COLO668 (cell line): ENCODE measurements around the gene PARVB.

ENCODE experiments used
- DNase-seq: peaks from one replicate; lab custom pipeline; 2025; ENCODE audit not compliant: unreplicated experiment; lab: John Stamatoyannopoulos, UW

PARVB gene

GRCh38 chr22:44026630-44027511 lies 2.8 kb downstream of the PARVB start:
- no peak for DNase-seq

GRCh38 chr22:44028091-44028490 lies 4.0 kb downstream of the PARVB start:
- no peak for DNase-seq

GRCh38 chr22:44029069-44029468 lies 5.0 kb downstream of the PARVB start:
- no peak for DNase-seq

DNA sequence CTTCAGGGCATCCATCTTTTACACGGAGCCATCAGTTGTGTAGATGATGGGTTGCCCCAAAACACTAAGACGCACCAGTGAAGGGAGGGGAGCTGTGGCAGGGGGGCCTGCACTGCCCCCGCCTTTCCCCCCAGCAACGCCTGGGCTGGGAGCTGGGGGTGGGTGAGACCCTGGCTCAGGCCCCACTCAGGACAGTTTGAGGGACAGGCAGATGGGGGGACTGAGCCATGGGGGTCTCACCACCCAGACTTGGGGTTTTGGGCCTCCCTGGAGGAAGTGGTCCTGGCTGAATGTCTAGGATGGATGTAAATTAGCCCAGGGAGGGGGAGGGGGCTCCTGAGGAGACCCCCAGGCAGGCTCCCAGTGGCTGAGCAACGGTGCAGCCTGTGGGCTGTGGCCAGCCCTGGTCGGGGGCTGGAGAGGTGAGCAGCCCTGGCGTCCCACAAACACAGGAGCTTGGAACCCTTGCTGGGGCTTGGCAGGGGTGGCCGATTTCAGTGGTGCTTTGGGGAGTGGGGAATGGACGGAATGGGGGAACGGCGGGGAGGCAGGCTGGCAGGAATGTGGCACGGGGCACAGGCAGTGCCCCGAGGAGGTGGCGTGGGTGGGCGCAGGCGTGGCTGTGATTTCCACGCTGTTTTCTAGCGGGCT lies 6.1 kb downstream of the PARVB start:
- no peak for DNase-seq

DNA sequence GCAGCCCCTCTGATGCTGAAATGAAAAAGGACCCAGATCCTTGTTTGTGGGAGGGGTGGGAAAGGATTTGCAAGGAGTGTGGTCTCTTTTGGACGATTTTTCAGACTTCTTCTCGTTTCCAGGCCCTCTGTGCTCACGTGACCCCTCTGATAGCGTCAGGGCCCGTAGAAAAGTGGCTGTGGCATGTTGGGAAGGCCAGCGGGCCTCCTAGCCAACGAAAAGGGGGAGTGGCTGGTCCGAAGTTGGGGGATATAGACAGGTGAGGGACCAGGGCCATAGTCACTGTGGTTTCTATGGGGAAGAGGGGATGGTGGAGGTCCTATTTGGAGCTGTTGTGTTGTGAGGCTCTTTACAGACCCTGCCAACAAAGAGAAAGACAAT lies 6.6 kb downstream of the PARVB start:
- no peak for DNase-seq

GRCh38 chr22:44031158-44031952 lies 7.3 kb downstream of the PARVB start:
- DNase-seq, result no peak

- DNase-seq, result no peak
Observed at GRCh38 chr22:44032126-44032730, 8.1 kb downstream of the PARVB start.

DNA sequence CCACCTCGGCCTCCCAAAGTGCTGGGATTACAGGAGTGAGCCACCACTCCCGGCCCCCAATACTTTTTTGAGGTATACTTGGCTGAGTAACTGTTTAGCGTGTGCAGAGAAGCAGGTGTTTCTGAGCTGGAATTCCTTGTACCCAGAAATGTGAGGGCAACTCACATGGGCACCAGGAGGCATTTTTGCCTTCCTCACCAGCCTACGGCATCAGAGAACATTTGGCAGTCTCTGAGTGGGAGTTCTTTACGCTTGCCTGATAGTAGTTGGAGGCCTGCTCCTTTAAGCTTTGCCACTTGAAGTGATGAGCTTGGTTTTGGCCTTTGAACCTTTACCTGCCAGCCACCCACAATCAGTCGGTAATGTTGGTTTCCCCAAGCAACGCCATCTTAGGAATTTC lies 9.2 kb downstream of the PARVB start:
- no peak for DNase-seq

DNA sequence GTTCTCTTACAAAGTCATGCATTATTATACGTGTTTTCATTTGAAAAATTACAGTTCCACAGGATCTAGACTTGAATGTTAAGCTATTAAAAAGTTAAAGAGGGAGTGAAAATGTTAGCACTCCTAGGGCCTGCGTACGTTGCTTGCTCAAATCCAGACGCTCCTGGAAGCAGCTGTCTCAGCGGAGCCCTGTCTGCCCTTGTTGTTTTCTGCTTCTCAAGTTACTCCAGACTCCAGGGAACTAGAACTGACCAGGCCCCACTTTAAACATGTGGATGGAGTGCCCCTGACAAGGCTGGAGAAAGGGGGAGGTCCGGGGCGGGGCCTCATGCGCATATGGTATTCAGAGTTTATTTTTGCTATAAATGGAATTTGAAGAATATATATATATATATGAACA lies 9.6 kb downstream of the PARVB start:
- no peak for DNase-seq

- DNase-seq, result peak; percentile 12
Observed at GRCh38 chr22:44037519-44038375, 13.6 kb downstream of the PARVB start.

DNA sequence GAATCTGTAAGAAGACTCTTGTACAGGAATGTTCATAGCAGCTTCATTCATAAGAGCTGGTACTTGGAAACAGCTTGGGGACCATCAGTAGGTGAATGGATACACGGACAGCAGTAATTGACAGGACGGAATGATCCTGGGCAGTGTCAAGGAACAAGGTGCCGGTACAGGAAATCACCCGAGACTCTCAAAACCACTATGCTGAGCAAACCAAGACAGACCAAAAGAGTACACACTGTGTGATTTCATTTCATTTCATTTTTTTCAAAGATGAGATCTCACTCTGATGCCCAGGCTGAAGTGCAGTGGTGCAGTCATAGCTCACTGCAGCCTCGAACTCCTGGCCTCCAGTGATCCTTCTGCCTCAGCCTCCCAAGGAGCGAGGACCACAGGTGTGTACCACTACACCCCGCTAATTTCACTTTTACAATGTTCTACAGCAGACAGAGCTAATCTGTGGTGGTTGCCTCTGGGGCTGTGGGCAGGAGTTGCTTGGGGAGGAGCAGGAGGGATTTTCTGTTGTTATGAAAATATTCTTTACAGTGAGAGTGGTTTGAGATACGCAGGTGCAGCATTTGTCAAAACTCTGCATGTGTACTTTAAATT lies 15.6 kb downstream of the PARVB start:
- no peak for DNase-seq

GRCh38 chr22:44042249-44043218 lies 18.4 kb downstream of the PARVB start:
- no peak for DNase-seq

DNA sequence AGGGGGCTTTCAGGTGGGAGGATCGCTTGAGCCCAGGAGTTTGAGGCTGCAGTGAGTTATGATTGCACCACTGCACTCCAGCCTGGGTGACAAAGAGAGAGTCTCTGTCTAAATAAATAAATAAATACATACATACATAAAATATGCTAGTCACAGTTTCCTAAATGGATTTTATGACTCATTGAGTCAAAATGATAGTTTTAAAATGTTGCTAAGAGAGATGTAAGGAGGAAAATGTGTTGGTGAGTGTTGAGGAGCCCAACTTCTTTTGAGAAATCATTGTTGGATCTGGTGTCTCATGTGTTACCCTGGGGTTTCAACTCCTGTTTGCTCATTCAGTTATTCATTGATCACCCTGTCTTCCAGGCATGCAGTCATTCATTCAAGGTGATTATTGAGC lies 21.0 kb downstream of the PARVB start:
- no peak for DNase-seq

DNA sequence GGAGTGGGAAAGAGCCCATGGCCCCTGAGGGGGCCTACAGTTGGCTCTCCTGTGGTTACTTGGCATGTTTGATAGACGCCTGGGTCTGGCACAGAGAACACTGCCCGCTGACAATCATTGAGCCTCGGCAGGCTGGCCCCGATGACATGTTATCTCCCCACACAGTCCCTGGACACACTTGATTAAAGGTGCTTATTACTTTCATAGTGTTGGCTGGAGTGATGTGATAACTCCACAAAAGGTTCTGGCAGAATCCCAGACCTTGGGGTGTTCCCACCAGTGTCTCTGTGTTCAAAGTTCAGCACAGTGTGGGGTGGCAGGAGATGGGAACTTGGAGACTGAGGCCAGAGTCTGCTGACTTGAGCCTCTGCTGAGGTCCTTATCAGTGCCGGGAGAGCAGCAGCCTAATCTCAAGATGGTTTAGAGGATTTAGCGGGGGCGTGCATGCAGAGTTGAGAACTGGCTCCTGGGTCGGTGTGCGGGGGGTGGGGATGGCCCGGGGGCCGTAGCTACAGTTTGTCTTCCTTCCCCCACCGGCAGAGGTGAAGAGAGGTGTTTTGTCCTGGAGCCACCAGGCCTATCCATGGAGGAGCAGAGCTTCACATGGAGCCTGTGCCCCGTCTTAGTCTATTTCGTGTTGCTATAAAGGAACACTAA lies 22.5 kb downstream of the PARVB start:
- DNase-seq, result no peak

DNA sequence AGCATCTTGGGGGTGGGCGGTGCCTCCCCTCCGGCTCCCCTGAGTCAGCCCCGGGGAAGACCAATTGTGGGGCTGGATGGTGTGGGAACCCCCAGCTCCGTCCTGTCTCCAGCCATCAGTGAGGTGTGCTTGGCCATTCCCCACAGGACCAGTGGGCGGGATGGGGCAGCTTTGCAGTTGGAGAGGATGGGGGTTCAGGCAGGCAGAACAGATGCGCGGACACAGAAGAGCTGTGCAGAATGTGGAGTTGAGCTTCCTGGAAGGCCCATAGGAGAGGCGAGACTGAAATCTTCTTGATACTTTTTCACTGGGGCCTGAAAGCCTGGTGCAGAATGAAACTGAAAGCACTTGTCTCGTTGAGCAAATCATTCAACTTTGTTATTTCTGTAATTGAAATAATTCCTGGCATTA lies 23.8 kb downstream of the PARVB start:
- DNase-seq, result no peak

DNA sequence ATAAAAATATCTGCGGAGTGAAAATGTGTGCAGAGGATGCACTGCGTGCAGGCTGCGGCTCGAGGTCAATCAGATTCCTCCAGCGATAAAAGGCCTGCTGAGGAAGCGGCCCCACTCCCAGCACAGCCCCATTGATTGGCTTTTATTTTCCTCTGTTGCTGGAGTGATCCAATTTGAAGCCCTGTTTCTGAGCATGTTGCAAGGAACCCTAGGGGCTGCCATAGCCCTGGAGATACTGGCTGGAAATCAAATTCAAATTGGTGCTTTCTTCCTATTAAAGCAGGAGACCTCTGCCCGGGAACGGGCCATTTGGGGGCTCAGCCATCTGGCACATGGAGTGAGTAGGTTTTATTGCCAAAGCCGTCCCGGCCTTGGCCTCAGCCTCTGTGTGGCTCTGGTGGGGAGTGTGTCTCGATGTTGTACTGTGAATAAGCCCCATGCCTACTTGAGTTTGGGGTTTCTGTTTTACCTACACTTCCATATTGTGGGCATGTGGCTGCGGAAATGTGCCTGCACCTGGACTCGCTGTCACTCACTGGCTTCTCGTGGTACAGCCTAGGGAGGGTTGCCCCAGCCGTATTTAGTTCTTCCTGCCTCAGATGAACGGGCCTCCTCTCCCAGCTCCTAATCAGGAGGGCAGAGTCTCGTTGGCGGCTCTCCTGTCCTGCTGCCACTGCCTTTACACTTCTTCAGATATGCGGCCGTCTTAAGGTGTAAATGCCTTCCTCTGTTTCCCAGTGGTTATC lies 25.6 kb downstream of the PARVB start:
- no peak for DNase-seq

- no peak for DNase-seq
Observed at GRCh38 chr22:44050766-44051355, 26.8 kb downstream of the PARVB start.
